Measurements from ENCODE around the gene INA. TPM values are rescaled to one million over a fixed set of nuclear protein-coding genes. Genes with fewer than 3 reads are reported as not detected.

Gene INA
- total and polyA plus RNA-seq, 2 donors from 2014 or later = 0.16 TPM; not detected in 1

- no peak for DNase-seq
- H3K27me3 ChIP-seq (ENCODE audit: control insufficient read depth, insufficient read depth, low read length) = no peaks in the 10 kb centered on the region
- no peak for FAIRE-seq
- no peaks in the 10 kb centered on the region for H3K9me3 ChIP-seq (ENCODE audit: control insufficient read depth in 2 of 3, insufficient read depth in 1 of 3, low read length in 3 of 3)
- H3K36me3 ChIP-seq (ENCODE audit: control insufficient read depth in 2 of 3, insufficient read depth in 3 of 3, low read length in 3 of 3) = peaks cover 2 to 12% (median 3%) of the 10 kb centered on the region in 3 donors
- H3K9ac ChIP-seq (ENCODE audit: low read length in 3 of 3) = no peak overlapping the region
- intact Hi-C loops (cut with DNase I) = no loop called here
- H3K4me3 ChIP-seq (ENCODE audit: low read length in 3 of 3) = no peak overlapping the region
- TF ChIP-seq, protein P1, sequence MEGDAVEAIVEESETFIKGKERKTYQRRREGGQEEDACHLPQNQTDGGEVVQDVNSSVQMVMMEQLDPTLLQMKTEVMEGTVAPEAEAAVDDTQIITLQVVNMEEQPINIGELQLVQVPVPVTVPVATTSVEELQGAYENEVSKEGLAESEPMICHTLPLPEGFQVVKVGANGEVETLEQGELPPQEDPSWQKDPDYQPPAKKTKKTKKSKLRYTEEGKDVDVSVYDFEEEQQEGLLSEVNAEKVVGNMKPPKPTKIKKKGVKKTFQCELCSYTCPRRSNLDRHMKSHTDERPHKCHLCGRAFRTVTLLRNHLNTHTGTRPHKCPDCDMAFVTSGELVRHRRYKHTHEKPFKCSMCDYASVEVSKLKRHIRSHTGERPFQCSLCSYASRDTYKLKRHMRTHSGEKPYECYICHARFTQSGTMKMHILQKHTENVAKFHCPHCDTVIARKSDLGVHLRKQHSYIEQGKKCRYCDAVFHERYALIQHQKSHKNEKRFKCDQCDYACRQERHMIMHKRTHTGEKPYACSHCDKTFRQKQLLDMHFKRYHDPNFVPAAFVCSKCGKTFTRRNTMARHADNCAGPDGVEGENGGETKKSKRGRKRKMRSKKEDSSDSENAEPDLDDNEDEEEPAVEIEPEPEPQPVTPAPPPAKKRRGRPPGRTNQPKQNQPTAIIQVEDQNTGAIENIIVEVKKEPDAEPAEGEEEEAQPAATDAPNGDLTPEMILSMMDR (IDR thresholded peaks at IDR 0.05; ENCODE audit: borderline replicate concordance, extremely low read depth, insufficient read depth) = no peak
- no peak overlapping the region for H3K27ac ChIP-seq (ENCODE audit: low read depth in 2 of 2, low read length in 2 of 2)
- no peaks in the 10 kb centered on the region for H3K4me1 ChIP-seq (ENCODE audit: control insufficient read depth in 2 of 3, insufficient read depth in 2 of 3, low read depth in 1 of 3, low read length in 3 of 3)
Measured at GRCh38 chr10:103327906-103328305, 51.0 kb downstream of the INA start.

GRCh38 chr10:103333934-103334520 is 57.1 kb downstream of the INA start:
- DNase-seq = peak in 2 of 5 donors; percentile 16 to 30
- FAIRE-seq = peak; percentile 97
- intact Hi-C loops (cut with DNase I) = no loop called here

DNA sequence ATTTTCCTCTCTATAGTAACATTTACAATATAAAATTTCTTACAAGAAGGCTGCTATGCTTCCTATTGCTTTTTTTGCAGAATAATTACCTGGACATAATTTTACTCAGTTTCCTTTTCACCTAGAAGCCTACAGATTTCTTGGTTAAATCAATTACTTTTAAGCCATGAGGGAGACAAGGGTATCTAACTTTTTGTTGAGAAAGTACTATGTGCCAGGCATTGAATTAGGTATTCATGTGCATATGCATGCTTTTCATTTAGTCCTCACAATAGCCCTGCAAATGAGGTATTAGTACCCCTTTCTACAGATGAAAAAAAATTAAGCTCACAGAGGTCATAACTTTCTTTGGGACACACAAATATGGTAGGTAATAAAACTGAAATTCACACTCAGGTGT is 57.6 kb downstream of the INA start:
- intact Hi-C loops (cut with DNase I) = no loop called here
- Histone ChIP-seq H3K9me3 (ENCODE audit: control insufficient read depth in 2 of 3, insufficient read depth in 1 of 3, low read length in 3 of 3) (no peaks in the 10 kb centered on the region), H3K4me3 (ENCODE audit: low read length in 3 of 3) (no peak overlapping the region), H3K36me3 (ENCODE audit: control insufficient read depth in 2 of 3, insufficient read depth in 3 of 3, low read length in 3 of 3) (peaks cover 2 to 20% (median 4%) of the 10 kb centered on the region in 3 donors), H3K4me1 (ENCODE audit: control insufficient read depth in 2 of 3, insufficient read depth in 2 of 3, low read depth in 1 of 3, low read length in 3 of 3) (no peaks in the 10 kb centered on the region), H3K27ac (ENCODE audit: low read depth in 2 of 2, low read length in 2 of 2) (no peak overlapping the region), H3K9ac (ENCODE audit: low read length in 3 of 3) (no peak overlapping the region), H3K27me3 (ENCODE audit: control insufficient read depth, insufficient read depth, low read length) (no peaks in the 10 kb centered on the region)
- FAIRE-seq (no peak), DNase-seq (no peak)
- TF ChIP-seq, protein P1 (IDR thresholded peaks at IDR 0.05; ENCODE audit: borderline replicate concordance, extremely low read depth, insufficient read depth) = no peak

More at GRCh38 chr10:103333934-103334520, 57.1 kb downstream of the INA start:
- TF ChIP-seq, protein P1 (IDR thresholded peaks at IDR 0.05; ENCODE audit: borderline replicate concordance, extremely low read depth, insufficient read depth) = peak; percentile 42
- H3K27me3 ChIP-seq (ENCODE audit: control insufficient read depth, insufficient read depth, low read length) = no peaks in the 10 kb centered on the region
- no peak overlapping the region for H3K4me3 ChIP-seq (ENCODE audit: low read length in 3 of 3)
- H3K9ac ChIP-seq (ENCODE audit: low read length in 3 of 3) = no peak overlapping the region
- peaks cover 2 to 17% (median 2%) of the 10 kb centered on the region in 3 donors for H3K36me3 ChIP-seq (ENCODE audit: control insufficient read depth in 2 of 3, insufficient read depth in 3 of 3, low read length in 3 of 3)
- H3K27ac ChIP-seq (ENCODE audit: low read depth in 2 of 2, low read length in 2 of 2) = no peak overlapping the region
- H3K9me3 ChIP-seq (ENCODE audit: control insufficient read depth in 2 of 3, insufficient read depth in 1 of 3, low read length in 3 of 3) = no peaks in the 10 kb centered on the region
- H3K4me1 ChIP-seq (ENCODE audit: control insufficient read depth in 2 of 3, insufficient read depth in 2 of 3, low read depth in 1 of 3, low read length in 3 of 3) = no peaks in the 10 kb centered on the region
